GM23248 (cell line): ENCODE measurements around the gene ZCCHC24.

Experiments
- EZH2 ChIP-seq: fragments of 200-600 bp; sonication (generic); IDR thresholded peaks from 2 replicates; pipeline ENCODE4 v1.6.1; 2018; ENCODE audit warnings: antibody characterized with exemption, mild to moderate bottlenecking; ENCODE audit not compliant: insufficient read depth, poor library complexity, severe bottlenecking
- EZH2phosphoT487 ChIP-seq: fragments of 200-600 bp; sonication (generic); IDR thresholded peaks from 2 replicates; pipeline ENCODE4 v1.6.1; 2018; ENCODE audit warnings: antibody characterized with exemption, moderate library complexity, mild to moderate bottlenecking, low read depth; ENCODE audit not compliant: insufficient read depth

GRCh38 chr10:79446758-79447084, 1.3 kb upstream of the ZCCHC24 start:
- no peak for TF ChIP-seq EZH2
- no peak for TF ChIP-seq EZH2phosphoT487
